Measurements from ENCODE around the gene PCDHGA3. TPM values are rescaled to one million over a fixed set of nuclear protein-coding genes. Genes with fewer than 3 reads are reported as not detected.

Gene PCDHGA3
- total RNA-seq, 1 donor from 2014 or later, result 0.52 TPM

DNA sequence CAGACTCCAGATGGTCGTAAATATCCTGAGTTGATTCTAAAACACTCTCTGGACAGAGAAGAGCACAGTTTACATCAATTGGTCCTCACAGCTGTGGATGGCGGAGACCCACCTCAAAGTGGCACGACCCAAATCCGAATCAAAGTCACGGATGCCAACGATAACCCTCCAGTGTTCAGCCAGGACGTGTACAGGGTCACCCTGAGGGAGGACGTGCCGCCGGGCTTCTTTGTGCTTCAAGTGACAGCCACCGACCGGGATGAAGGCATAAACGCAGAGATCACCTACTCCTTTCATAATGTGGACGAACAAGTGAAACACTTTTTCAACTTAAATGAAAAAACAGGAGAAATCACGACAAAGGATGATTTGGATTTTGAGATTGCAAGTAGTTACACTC lies 17.1 kb downstream of the PCDHGA3 start:
- DNase-seq (ENCODE audit: low read depth), result no peak
- TF ChIP-seq, protein P1, sequence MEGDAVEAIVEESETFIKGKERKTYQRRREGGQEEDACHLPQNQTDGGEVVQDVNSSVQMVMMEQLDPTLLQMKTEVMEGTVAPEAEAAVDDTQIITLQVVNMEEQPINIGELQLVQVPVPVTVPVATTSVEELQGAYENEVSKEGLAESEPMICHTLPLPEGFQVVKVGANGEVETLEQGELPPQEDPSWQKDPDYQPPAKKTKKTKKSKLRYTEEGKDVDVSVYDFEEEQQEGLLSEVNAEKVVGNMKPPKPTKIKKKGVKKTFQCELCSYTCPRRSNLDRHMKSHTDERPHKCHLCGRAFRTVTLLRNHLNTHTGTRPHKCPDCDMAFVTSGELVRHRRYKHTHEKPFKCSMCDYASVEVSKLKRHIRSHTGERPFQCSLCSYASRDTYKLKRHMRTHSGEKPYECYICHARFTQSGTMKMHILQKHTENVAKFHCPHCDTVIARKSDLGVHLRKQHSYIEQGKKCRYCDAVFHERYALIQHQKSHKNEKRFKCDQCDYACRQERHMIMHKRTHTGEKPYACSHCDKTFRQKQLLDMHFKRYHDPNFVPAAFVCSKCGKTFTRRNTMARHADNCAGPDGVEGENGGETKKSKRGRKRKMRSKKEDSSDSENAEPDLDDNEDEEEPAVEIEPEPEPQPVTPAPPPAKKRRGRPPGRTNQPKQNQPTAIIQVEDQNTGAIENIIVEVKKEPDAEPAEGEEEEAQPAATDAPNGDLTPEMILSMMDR (conservative IDR thresholded peaks at IDR 0.05; ENCODE audit: low read depth, low read length), result no peak
- H3K4me3 ChIP-seq (ENCODE audit: low read depth, low read length), result no peak overlapping the region

DNA sequence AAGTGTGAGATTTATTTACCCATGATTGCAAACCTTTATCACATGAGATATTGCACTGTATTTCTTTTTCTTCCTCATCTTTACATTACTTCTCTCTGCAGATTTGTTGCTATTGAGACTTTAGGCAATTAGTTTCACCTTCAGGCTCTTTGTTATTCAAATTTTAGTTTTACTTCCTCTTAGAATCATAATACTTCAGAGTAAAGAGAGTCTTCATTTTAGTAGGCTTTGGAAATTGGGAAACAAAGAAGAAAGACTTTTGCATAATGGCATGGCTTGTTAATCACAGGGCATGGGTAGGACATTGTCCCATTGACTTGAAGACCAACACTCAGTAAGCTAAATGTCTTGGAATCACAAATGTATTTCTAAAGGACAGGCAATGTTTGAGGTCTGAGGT lies 19.1 kb downstream of the PCDHGA3 start:
- TF ChIP-seq, protein P1 (conservative IDR thresholded peaks at IDR 0.05; ENCODE audit: low read depth, low read length), result no peak
- no peak for DNase-seq (ENCODE audit: low read depth)
- H3K4me3 ChIP-seq (ENCODE audit: low read depth, low read length), result no peak overlapping the region

DNA sequence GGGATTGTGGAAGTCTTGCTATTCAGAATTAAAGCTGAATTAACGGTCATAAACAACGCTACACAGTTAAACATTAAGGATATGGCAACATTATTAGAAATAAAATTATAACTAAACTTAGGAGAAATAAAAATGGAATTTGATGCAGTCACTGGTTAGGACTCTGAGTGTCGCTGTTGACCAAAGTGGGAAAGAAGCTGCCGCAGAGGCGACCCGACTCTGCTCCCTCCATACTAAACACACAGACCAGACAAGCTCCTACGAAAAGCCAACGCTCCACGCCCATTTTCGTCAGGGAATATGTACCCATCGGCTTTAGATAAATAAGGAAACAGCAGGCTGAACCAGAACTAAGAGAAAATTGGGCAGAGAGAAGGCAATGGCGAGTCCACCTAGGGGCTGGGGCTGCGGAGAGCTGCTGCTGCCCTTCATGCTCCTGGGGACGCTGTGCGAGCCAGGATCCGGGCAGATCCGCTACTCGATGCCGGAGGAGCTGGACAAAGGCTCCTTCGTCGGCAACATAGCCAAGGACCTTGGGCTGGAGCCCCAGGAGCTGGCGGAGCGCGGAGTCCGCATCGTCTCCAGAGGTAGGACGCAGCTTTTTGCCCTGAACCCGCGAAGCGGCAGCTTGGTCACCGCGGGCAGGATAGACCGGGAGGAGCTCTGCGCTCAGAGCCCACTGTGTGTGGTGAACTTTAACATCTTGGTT lies 20.5 kb downstream of the PCDHGA3 start, which contains the start of gene PCDHGA5:
Gene PCDHGA5 (plus strand): TSS at position 211 of the 709 bp plus-strand sequence. CDS start 169 bp downstream, at position 380.
- H3K4me3 ChIP-seq (ENCODE audit: low read depth, low read length), result peak within 1 kb of the TSS; percentile 4
- no peak for DNase-seq (ENCODE audit: low read depth)
- TF ChIP-seq, protein P1 (conservative IDR thresholded peaks at IDR 0.05; ENCODE audit: low read depth, low read length), result peak; percentile 17

DNA sequence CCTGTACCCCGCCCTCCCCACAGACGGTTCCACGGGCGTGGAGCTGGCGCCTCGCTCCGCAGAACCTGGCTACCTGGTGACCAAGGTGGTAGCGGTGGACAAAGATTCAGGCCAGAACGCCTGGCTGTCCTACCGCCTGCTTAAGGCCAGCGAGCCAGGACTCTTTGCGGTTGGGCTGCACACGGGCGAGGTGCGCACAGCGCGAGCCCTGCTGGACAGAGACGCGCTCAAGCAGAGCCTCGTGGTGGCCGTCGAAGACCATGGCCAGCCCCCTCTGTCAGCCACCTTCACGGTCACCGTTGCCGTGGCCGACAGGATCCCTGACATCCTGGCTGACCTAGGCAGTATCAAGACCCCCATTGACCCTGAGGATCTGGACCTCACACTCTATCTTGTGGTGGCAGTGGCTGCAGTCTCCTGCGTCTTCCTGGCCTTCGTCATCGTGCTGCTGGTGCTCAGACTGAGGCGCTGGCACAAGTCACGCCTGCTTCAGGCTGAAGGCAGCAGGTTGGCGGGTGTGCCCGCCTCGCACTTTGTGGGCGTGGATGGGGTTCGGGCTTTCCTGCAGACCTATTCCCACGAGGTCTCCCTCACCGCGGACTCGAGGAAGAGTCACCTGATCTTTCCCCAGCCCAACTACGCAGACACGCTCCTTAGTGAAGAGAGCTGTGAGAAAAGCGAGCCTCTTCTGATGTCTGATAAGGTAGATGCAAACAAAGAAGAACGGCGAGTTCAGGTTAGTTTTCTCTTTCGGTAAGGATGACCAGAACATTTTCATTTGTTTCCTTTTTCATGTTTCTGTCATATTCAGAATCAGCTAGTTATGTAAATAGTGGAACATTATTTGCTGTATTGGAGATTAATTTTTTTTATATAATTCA lies 22.6 kb downstream of the PCDHGA3 start:
- no peak overlapping the region for H3K4me3 ChIP-seq (ENCODE audit: low read depth, low read length)
- TF ChIP-seq, protein P1 (conservative IDR thresholded peaks at IDR 0.05; ENCODE audit: low read depth, low read length), result no peak
- no peak for DNase-seq (ENCODE audit: low read depth)

DNA sequence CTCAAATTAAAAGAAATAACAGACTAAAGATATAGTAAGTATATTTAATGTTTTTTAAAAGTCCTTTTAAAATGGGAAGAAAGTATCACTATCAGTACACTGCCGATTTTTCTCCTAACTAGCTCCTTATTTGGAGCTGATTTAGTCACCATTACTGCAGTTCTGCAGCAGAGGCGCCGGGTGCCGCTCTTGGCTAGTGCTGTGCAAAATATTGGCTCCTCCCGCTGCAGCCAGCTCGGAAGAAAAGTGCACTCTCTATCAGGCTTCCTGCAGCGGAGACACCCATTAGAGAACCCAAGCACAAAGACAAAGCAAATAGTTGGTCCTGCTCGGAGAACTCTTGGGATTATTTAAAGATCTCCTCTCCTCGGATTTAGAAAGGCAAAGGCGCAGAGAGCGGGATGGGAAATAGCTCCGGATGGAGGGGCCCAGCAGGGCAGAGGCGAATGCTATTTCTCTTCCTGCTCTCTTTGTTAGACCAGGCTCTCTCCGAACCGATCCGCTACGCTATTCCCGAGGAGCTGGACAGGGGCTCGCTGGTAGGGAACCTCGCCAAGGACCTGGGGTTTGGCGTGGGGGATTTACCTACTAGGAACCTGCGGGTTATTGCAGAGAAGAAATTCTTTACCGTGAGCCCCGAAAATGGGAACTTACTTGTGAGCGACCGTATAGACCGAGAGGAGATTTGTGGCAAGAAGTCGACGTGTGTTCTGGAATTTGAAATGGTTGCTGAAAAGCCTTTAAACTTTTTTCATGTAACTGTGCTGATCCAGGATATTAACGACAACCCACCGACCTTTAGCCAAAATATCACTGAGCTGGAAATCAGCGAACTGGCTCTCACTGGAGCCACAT lies 26.6 kb downstream of the PCDHGA3 start, which contains the start of gene PCDHGB3:
Gene PCDHGB3 (plus strand): TSS at position 249 of the 855 bp plus-strand sequence. CDS start 153 bp downstream, at position 402.
- TF ChIP-seq, protein P1 (conservative IDR thresholded peaks at IDR 0.05; ENCODE audit: low read depth, low read length), result peak; percentile 47
- DNase-seq (ENCODE audit: low read depth), result no peak
- H3K4me3 ChIP-seq (ENCODE audit: low read depth, low read length), result peak within 1 kb of the TSS; percentile 38
